GDM1 (cell line): ENCODE data around the gene TMEM37.
A peak's percentile ranks its signal among the peaks of the same experiment; 100 is the strongest.
"Not testable (repeated sequence)": the region's sequence is repeated elsewhere in the genome, so short reads cannot be mapped to it uniquely, and the experiment has no call there.

Experiments
- DNase-seq: peaks from one replicate; lab custom pipeline; 2025; lab: John Stamatoyannopoulos, UW

The TMEM37 gene, protein sequence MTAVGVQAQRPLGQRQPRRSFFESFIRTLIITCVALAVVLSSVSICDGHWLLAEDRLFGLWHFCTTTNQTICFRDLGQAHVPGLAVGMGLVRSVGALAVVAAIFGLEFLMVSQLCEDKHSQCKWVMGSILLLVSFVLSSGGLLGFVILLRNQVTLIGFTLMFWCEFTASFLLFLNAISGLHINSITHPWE

GRCh38 chr2:119431155-119431975 is at the start of gene TMEM37:
TSS of gene TMEM37 (plus strand) at chr2:119431854. CDS start at chr2:119431904, 50 bp downstream.
- no peak for DNase-seq

DNA sequence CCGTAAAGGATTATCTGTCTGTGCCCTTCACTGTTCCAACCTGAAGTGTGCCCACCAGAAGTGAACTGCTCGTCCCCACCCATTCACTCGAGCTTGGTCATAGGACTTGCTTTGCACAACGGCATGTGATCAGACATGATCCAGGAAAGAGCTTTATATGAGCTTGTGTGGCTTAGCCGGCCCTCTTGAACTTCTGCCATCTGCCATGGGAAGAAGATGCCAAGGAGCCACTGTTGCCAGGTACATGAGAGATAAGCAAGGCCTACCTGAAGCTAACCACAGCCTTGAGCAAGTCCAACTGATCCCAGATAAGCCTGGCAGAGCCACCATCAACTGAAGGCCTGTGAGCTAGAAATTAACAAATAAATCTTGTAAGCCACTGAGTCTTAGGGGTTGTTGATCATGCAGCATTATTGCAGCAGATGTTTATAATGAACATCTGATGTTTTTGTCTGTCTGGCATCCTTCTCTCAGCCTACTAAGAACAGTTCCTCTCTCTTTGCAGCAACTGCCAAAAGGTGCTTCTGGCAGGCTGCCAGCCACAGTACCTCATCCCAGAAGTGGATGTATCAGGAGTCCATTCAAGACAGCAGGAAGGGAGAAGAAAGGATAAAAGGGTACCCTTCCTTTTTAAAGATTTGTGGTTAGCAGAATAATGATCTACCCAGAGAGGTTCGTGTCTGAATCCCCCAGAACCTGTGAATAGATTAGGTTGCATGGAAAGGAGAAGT is 48.1 kb upstream of the TMEM37 start:
- no peak for DNase-seq

DNA sequence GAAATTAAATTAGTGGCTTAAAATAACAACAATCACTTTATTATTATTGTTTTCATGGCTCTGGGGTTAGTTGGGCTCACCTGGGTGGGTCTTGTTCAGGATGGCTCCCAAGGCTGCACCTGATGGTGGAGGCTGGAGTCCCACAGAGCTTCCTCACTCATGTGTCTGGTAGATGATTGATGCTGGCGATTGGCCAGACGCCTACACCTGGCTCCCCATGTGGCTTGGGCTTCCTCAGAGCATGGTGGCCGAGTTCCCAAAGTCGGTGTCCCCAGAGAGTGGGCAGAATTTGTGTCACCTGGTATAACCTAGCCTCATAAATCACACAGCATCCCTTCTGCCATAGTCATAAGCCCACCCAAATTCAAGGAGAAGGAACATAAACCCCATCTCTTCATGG is 46.7 kb upstream of the TMEM37 start:
- DNase-seq: no peak

GRCh38 chr2:119385466-119385865 is 46.2 kb upstream of the TMEM37 start:
- DNase-seq: no peak

DNA sequence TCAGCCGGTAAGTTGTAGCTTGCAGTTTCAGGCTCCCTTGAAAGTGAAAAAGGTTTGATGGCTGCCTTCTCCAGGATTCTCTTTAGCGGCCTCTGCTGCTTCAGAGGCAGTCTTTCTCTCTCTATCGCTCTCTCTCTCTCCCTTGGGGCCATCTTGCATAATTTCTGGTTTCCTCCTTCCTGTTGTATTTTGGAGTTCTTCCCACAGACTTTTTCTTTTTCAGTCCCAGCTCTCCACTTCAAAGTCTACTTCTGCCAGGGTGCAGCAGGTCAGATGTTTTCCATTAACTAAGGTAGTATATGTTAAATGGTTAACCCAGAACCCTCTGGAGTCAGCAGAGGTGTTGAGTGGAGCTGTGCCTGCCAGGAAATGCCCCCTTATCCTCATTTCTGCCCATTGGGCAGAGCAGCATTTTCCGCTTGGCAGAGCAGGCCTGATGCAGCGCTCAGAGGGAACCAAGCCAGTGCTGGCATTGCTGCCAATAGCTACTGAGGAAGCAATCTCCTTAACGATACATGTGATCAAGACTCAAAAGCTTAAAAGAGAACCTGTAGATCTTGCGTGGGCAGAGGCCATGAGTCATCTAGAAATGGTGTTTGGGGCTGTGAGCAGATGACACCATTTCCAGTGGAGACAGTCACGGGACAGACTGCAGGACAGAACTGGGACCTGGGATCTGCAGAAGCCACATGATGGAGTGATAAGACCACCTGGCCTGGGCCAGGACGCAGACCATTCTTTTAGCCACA is 44.1 kb upstream of the TMEM37 start:
- peak; percentile 33 for DNase-seq

DNA sequence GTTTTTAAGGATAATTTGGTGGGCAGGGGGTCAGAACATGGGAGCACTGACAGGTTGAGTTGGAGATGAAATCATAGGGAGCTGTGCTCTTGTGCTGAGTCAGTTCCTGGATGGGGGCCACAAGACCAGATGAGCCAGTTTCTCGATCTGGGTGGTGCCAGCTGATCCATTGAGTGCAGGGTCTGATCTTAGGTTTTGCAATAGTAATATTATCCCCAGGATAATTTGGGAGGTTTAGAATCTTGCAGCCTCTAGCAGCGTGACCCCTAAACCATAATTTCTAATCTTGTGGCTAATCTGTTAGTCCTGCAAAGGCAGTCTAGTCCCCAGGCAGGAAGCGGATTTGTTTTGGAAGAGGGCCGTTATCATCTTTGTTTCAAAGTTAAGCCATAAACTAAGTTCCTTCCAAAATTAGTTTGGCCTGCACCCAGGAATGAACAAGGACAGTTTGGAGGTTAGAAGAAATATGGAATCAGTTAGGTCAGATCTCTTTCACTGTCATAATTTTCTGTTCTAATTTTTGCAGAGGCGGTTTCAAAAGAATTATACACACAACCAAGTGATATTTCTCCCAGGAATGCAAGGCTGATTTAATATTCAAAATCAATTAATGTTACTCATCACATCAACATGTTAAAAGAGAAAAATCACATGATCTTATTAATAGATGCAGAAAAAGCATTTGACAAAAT is 41.9 kb upstream of the TMEM37 start:
- DNase-seq: no peak

DNA sequence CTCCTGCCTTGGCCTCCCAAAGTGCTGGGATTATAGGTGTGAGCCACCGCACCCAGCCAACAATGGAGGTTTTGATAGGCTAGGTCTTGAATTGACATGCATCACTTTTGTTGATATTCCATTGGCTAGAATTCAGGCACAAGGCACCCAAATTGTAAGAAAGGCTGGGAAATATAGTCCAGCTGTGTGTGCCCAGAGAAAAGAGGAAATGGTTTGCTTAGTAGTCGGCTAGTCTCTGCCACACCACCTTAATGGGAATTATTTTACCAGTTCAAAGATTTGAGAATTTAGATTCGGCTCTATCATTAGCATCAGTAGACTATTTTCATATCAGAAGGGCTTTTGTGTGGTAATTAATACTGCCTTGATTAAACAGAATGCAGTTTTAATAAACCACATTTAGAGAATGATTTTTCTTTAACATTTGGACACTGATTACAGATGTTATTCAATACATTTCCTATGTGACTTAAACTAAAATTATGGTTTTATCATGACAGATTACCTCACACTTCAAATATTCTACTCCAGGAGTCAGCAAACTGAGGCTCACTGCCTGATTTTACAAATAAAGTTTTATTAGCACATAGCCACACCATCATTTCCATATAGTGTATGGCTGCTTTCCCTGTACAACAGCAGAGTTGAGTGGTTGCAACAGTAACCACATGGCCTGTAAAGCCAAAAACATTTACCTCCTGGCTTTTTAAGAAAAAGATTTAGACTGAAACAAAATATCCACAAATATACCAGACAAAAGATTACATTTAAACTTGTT is 37.5 kb upstream of the TMEM37 start:
- no peak for DNase-seq

DNA sequence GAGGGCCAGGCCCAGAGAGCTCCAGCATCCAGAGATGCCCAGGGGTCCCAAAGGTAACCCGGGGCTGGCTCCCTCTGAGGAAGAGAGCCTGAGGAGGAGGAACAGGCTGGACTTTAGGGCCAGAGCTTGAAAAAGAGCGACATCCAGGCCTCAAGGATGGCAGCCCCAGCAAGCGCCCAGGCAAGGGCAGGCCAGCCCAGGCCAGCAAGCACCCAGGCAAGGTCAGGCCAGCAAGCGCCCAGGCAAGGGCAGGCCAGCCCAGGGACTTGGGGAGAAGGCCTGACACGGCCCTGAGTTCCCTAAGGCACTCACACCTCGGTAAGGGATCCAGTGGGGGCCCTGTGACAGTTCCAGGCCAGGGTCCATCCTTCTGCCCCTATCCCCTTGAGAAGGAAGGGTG is 34.5 kb upstream of the TMEM37 start:
- no peak for DNase-seq

DNA sequence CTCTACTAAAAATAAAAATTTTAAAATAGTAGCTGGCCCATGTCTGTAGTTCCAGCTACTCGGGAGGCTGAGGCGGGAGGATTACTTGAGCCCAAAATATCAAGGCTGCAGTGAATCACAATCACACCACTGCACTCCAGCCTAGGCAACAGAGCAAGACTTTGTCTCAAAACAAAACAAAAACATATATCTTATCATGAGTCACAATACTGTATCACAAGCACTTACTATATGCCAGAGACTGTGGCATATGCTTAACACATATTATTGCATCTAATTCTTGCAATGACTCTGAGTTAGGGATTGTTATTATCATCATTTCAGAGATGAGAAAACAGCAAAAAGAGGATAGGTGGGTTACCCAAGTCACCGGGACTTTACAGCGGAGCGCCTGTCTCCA is 29.5 kb upstream of the TMEM37 start:
- DNase-seq: no peak

DNA sequence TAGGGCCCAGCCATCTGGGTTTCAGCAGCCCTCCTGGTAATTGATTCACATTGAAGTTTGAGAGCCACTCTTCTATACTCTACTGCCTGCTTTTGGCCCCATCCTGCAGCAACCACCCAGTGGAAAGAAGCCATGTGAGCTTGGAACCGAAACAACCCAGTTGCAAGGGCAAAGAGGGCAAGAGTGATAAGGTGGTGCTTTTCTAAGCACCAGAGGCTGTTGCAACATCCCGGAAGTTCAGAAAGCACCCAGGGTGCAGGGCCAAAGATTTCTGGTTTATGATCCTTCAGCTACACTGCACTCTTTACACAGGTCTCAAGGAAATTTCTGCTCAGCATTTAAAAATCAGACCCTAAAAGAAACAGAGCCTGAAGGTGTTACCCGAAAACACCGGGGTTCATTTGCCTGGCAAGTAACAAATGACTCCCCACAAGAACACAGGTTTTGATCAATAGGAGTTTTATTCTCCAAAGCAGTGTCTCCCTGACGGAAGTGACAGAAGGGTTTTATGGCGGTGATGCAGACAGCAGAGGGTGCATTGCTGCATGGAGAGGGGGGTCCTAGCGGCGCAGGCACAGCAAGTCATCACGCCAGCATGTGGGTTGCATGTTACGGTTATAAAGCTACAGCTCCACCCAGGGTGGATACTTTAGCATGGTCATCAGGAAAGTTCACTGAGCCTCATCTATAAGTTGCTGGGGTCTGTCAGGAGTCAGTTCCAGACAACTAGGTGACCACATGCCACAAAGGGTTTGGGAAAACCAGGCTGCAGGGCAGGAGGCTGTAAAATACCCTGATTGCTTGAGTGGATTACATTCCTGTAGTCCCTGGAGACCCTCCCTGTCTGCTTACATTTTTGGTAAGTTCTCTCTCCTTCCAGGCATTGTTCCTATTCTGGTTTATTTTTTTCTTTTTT is 28.8 kb upstream of the TMEM37 start:
- DNase-seq: no peak

GRCh38 chr2:119403618-119404017 is 28.0 kb upstream of the TMEM37 start:
- not testable (repeated sequence) for DNase-seq

GRCh38 chr2:119405151-119405550 is 26.5 kb upstream of the TMEM37 start:
- no peak for DNase-seq

DNA sequence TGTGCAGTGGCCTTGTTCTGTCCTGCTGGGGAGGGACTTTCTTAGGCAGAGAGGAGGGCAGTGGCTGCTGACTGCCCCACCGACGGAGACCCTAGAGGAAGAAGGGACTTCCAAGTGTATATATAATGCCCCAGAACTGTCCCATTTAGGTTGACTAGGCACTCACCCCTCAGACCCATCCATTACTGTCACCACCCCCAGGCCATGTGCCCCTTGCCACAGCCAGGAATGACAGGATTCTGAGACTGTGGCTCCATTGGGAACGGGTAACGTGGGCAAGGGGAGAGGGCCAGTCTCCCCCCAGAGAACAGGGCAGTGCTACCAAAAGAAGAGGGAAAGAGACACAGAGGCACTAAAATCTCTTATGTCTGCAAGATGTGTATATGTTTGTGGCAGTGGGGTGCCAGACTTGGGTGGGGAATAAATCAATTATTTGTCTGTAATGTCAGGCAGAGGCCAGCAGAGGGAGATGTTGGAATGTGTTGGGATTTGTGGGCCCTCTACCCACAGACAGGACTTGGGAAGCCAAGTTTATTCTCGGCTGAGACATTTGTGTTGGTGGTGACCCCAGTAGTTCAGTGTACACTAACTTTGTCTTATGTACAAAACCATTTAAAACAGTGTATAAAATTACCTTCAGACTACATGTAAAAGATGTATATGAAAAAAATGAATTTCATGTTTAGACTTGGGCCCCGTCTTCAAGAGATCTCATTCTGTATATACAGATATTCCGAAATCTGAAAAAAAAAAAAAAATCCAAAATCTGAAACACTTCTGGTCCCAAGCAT is 24.0 kb upstream of the TMEM37 start:
- peak; percentile 15 for DNase-seq

DNA sequence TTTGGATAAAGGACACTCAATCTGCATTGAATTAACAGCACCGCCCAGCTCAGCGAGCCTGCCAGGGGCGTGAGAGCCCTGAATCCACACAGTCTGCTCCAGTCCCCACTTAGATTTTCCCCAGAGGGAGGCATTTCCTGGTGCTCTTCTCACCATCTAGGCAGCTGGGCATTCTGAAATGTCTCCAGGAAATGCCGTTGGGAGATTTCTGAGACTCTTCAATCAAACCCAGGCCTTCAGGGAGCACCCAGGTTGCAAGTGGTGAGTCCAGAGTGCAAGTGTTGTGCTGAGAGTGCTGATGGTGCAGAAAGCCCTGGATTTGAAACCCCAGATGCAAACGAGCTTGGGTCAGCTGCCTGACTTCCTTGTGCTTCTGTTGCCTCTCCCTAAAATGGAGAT is 23.4 kb upstream of the TMEM37 start:
- DNase-seq: no peak

- DNase-seq: no peak
Measured at GRCh38 chr2:119409506-119409905, 22.1 kb upstream of the TMEM37 start.

DNA sequence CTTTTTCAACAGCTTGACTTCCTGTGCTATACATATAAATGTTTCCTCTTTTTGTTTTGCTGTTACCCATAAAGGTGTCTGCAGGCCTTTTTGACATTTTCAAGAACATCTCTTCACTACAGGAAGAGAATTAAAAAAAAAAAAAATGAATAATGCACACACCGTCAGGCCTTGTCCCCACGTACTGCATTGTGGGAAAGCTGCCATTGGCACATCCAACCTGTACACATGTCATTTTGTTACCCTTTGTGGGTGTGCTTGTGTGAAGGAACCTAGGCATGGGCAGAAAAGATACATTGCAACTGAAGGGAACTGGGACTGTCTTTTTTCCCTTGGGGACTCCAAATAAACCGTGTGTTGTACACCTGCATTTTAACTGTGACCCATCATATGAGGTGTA is 16.8 kb upstream of the TMEM37 start:
- no peak for DNase-seq

DNA sequence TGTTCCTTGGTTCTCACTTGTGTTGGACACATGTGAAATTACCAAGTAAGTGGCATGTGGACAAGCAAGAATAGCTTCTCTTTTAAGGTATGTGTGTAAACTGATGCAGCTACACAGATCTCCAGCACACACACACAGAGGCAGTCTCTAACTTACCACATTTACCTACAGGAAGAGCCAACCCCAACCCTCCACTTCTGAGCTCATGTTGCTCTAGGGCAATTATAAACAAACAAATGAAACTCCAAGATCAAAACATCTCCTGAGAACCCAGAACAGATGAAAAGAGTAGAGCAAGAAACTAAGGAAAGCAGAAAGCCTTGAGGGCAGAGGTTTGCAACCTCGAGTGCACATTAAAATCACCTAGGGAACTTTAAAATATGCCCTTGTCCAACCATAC is 16.0 kb upstream of the TMEM37 start:
- no peak for DNase-seq

GRCh38 chr2:119416299-119416923 is 15.2 kb upstream of the TMEM37 start:
- no peak for DNase-seq

GRCh38 chr2:119417908-119418307 is 13.7 kb upstream of the TMEM37 start:
- DNase-seq: no peak
